ENCODE measurements around the gene IL1A.

Gene IL1A

GRCh38 chr2:112791019-112791418, 6.7 kb upstream of the IL1A start:
- DNase-seq = no peak

- DNase-seq = no peak
Measured at GRCh38 chr2:112790305-112790704, 6.0 kb upstream of the IL1A start.

GRCh38 chr2:112789186-112789585, 4.9 kb upstream of the IL1A start:
- DNase-seq = no peak

GRCh38 chr2:112788653-112789052, 4.4 kb upstream of the IL1A start:
- no peak for DNase-seq

GRCh38 chr2:112787729-112788393, 3.6 kb upstream of the IL1A start:
- DNase-seq = no peak

- no peak for DNase-seq
Measured at GRCh38 chr2:112787294-112787693, 3.0 kb upstream of the IL1A start.

- no peak for DNase-seq
Measured at GRCh38 chr2:112783187-112783714, 1.0 kb downstream of the IL1A start.

- DNase-seq = no peak
Measured at GRCh38 chr2:112782234-112782799, 2.0 kb downstream of the IL1A start.

- DNase-seq = no peak
Measured at GRCh38 chr2:112779598-112779997, 4.7 kb downstream of the IL1A start.

GRCh38 chr2:112777036-112777435, 7.3 kb downstream of the IL1A start:
- DNase-seq = no peak

GRCh38 chr2:112776113-112776512, 8.2 kb downstream of the IL1A start:
- DNase-seq = no peak

- no peak for DNase-seq
Measured at GRCh38 chr2:112774536-112775285, 9.6 kb downstream of the IL1A start.

- no peak for DNase-seq
Measured at GRCh38 chr2:112773556-112773955, 10.7 kb downstream of the IL1A start.

GRCh38 chr2:112772911-112773475, 11.3 kb downstream of the IL1A start:
- DNase-seq = no peak

- no peak for DNase-seq
Measured at GRCh38 chr2:112772322-112772721, 12.0 kb downstream of the IL1A start.

GRCh38 chr2:112768432-112768831, 15.9 kb downstream of the IL1A start:
- DNase-seq = no peak

- no peak for DNase-seq
Measured at GRCh38 chr2:112767693-112768330, 16.5 kb downstream of the IL1A start.

- DNase-seq = no peak
Measured at GRCh38 chr2:112765251-112765650, 19.0 kb downstream of the IL1A start.

- peak; percentile 93 for DNase-seq
Measured at GRCh38 chr2:112764071-112765044, 19.9 kb downstream of the IL1A start, which contains the start of gene CKAP2L. TSS of gene CKAP2L (minus strand) at chr2:112764609. CDS start at chr2:112764598, 11 bp downstream.

- no peak for DNase-seq
Measured at GRCh38 chr2:112762276-112762675, 22.0 kb downstream of the IL1A start.

GRCh38 chr2:112760149-112760548, 24.1 kb downstream of the IL1A start:
- no peak for DNase-seq

- no peak for DNase-seq
Measured at GRCh38 chr2:112758711-112759110, 25.6 kb downstream of the IL1A start.
